SK-N-SH (cell line): ENCODE results near the gene TMEM14B. TPM values are rescaled to one million over a fixed set of nuclear protein-coding genes. Genes with fewer than 3 reads are reported as not detected.

Experiments
- CTCF ChIA-PET: fragments of 300-600, 350-600 bp; formaldehyde crosslinking; extraction: SDS; loops from one replicate; lab custom pipeline; 2021; lab: Yijun Ruan, JAX
- POLR2A ChIA-PET: fragments of 350-600 bp; sonication (Branson Sonifier 250); formaldehyde crosslinking; extraction: SDS; loops from one replicate; lab custom pipeline; 2020; ENCODE audit warnings: antibody characterized with exemption, inconsistent platforms; lab: Yijun Ruan, JAX
- DNase-seq: peaks from one replicate; pipeline ENCODE4 v3.0.0; 2012
- H2AFZ ChIP-seq: fragments of 200-600 bp; sonication (generic); 2 replicates; pipeline ENCODE4 v1.8.1; 2016; ENCODE audit warnings: antibody characterized with exemption, mild to moderate bottlenecking, low read depth
- H3F3A ChIP-seq: fragments of 200-600 bp; sonication (generic); replicated peaks from 2 replicates; pipeline ENCODE3; 2016; ENCODE audit warnings: antibody characterized with exemption, mild to moderate bottlenecking; ENCODE audit not compliant: insufficient read depth
- H3K27ac ChIP-seq, 2 experiments: fragments of 200-500 bp in 1 of 2; fragments of 200-600 bp in 1 of 2; sonication (Bioruptor generic) in 1 of 2; sonication (generic), shearing (Covaris generic) in 1 of 2; 2 replicates each; pipeline versions ENCODE4 v1.5.1 to v1.6.1; 2014 to 2016; ENCODE audit warnings: low read depth in 2 of 2, inconsistent platforms in 1 of 2, low read length in 1 of 2, mild to moderate bottlenecking in 1 of 2, mixed read lengths in 1 of 2
- H3K27me3 ChIP-seq: fragments of 200-600 bp; sonication (generic), shearing (Covaris generic); 2 replicates; pipeline ENCODE4 v1.6.1; 2016; ENCODE audit warnings: mixed run types; ENCODE audit not compliant: insufficient read depth
- H3K36me3 ChIP-seq, 2 experiments: fragments of 200-500 bp in 1 of 2; fragments of 200-600 bp in 1 of 2; sonication (Bioruptor generic) in 1 of 2; sonication (generic) in 1 of 2; replicated peaks in 1 of 2; 2 replicates each; pipeline versions ENCODE3 to v1.5.1; 2014 to 2016; ENCODE audit warnings: low read length in 1 of 2, mild to moderate bottlenecking in 1 of 2; ENCODE audit not compliant: insufficient read depth in 2 of 2, control insufficient read depth in 1 of 2
- H3K4me1 ChIP-seq, 2 experiments: fragments of 200-500 bp in 1 of 2; fragments of 200-600 bp in 1 of 2; sonication (Bioruptor generic) in 1 of 2; sonication (generic), shearing (Covaris generic) in 1 of 2; 2 replicates each; pipeline versions ENCODE4 v1.5.1 to v1.6.1; 2014 to 2016; ENCODE audit warnings: low read depth in 1 of 2, low read length in 1 of 2, mixed run types in 1 of 2; ENCODE audit not compliant: insufficient read depth in 2 of 2, control insufficient read depth in 1 of 2
- H3K4me2 ChIP-seq: fragments of 200-600 bp; sonication (generic), shearing (Covaris generic); 2 replicates; pipeline ENCODE4 v1.6.1; 2017; ENCODE audit warnings: mixed run types
- H3K4me3 ChIP-seq, 2 experiments: fragments of 200-500 bp in 1 of 2; fragments of 200-600 bp in 1 of 2; sonication (Bioruptor generic) in 1 of 2; sonication (generic), shearing (Covaris generic) in 1 of 2; 2 replicates each; pipeline versions ENCODE4 v1.5.1 to v1.8.1; 2014 to 2016; ENCODE audit warnings: low read depth in 2 of 2, inconsistent platforms in 1 of 2, low read length in 1 of 2, mild to moderate bottlenecking in 1 of 2, mixed read lengths in 1 of 2, moderate library complexity in 1 of 2
- H3K79me2 ChIP-seq: fragments of 200-600 bp; sonication (generic); 2 replicates; pipeline ENCODE4 v1.8.1; 2017; ENCODE audit warnings: mild to moderate bottlenecking; ENCODE audit not compliant: insufficient read depth
- H3K9ac ChIP-seq: fragments of 200-600 bp; sonication (generic); 2 replicates; pipeline ENCODE4 v1.6.1; 2017; ENCODE audit warnings: mixed run types
- H3K9me2 ChIP-seq: fragments of 200-600 bp; sonication (generic); 2 replicates; pipeline ENCODE4 v1.6.1; 2017; ENCODE audit warnings: mixed run types
- H3K9me3 ChIP-seq: fragments of 200-600 bp; sonication (generic); 2 replicates; pipeline ENCODE4 v1.6.1; 2017; ENCODE audit warnings: mixed run types, mild to moderate bottlenecking, moderate library complexity
- H4K20me1 ChIP-seq: fragments of 200-600 bp; sonication (generic); 2 replicates; pipeline ENCODE4 v1.6.1; 2017; ENCODE audit warnings: mild to moderate bottlenecking, mixed run types; ENCODE audit not compliant: insufficient read depth
- CTCF ChIP-seq: fragments of 200-600 bp; sonication (generic); IDR thresholded peaks from 2 replicates; pipeline ENCODE4 v1.6.1; 2017; ENCODE audit warnings: antibody characterized with exemption, mild to moderate bottlenecking, moderate library complexity
- ELF1 ChIP-seq: IDR thresholded peaks from 2 replicates; pipeline ENCODE4 v1.4.0; 2012
- EP300 ChIP-seq, 2 experiments: IDR thresholded peaks; 2 replicates each; pipeline versions ENCODE4 v1.4.0 to v1.6.1; 2012; ENCODE audit warnings: borderline replicate concordance in 1 of 2, low read depth in 1 of 2, low read length in 1 of 2
- EZH2phosphoT487 ChIP-seq: fragments of 200-600 bp; sonication (generic); IDR thresholded peaks from 2 replicates; pipeline ENCODE4 v1.6.1; 2017; ENCODE audit warnings: low read depth, mixed run types, mild to moderate bottlenecking, antibody characterized with exemption, moderate library complexity, borderline replicate concordance
- FOSL2 ChIP-seq: IDR thresholded peaks from 2 replicates; pipeline ENCODE4 v1.4.0; 2012; ENCODE audit warnings: low read depth, mild to moderate bottlenecking, moderate library complexity, borderline replicate concordance
- FOXJ3 ChIP-seq: sonication (generic); formaldehyde crosslinking; IDR thresholded peaks from 2 replicates; pipeline ENCODE4 v1.5.1; 2020; ENCODE audit warnings: mild to moderate bottlenecking, missing genetic modification reagents
- FOXM1 ChIP-seq: IDR thresholded peaks from 2 replicates; pipeline ENCODE4 v1.4.0; 2012; ENCODE audit warnings: low read depth, mild to moderate bottlenecking
- GABPA ChIP-seq: IDR thresholded peaks from 2 replicates; pipeline ENCODE4 v1.4.0; 2012; ENCODE audit warnings: low read depth, mild to moderate bottlenecking
- IRF3 ChIP-seq: fragments of 150-350 bp; IDR thresholded peaks from 2 replicates; pipeline ENCODE4 v1.6.1; 2016; ENCODE audit warnings: mild to moderate bottlenecking, low read depth, low read length
- JUND ChIP-seq: IDR thresholded peaks from 2 replicates; pipeline ENCODE4 v1.4.0; 2012
- MXI1 ChIP-seq: IDR thresholded peaks from 2 replicates; pipeline ENCODE4 v1.6.1; 2012; ENCODE audit warnings: mild to moderate bottlenecking, low read depth, low read length, improper control_type of control experiment
- NFIC ChIP-seq: IDR thresholded peaks from 2 replicates; pipeline ENCODE4 v1.4.0; 2012; ENCODE audit warnings: borderline replicate concordance
- RAD21 ChIP-seq: IDR thresholded peaks from 2 replicates; pipeline ENCODE4 v1.6.1; 2012; ENCODE audit warnings: mild to moderate bottlenecking, low read length
- RCOR1 ChIP-seq: fragments of 150-350 bp; IDR thresholded peaks from 2 replicates; pipeline ENCODE4 v1.6.1; 2017; ENCODE audit warnings: antibody characterized with exemption, low read length
- RXRA ChIP-seq: IDR thresholded peaks from 2 replicates; pipeline ENCODE4 v1.4.0; 2012; ENCODE audit warnings: low read depth, mild to moderate bottlenecking, borderline replicate concordance
- SMC3 ChIP-seq: IDR thresholded peaks from 2 replicates; pipeline ENCODE4 v1.6.1; 2012; ENCODE audit warnings: low read depth, low read length, improper control_type of control experiment
- TAF1 ChIP-seq: IDR thresholded peaks from 2 replicates; pipeline ENCODE4 v1.6.1; 2012; ENCODE audit warnings: low read depth, mild to moderate bottlenecking, low read length, moderate library complexity, borderline replicate concordance
- TCF12 ChIP-seq: IDR thresholded peaks from 2 replicates; pipeline ENCODE4 v1.4.0; 2012
- YY1 ChIP-seq: IDR thresholded peaks from 2 replicates; pipeline ENCODE4 v1.4.0; 2012; ENCODE audit warnings: low read depth, mild to moderate bottlenecking
- whole genome bisulfite sequencing: methylation state at CpG from one replicate; pipeline ENCODE4 v1.1.6; 2017; ENCODE audit warnings: low lambda C conversion rate; 5-methylcytosine and 5-hydroxymethylcytosine counted together
- polyA plus RNA-seq, 3 experiments: library from polyadenylated mRNA; depleted of rRNA; stranded (reverse); fragments of >200 nt; gene quantifications; 2 replicates each; pipeline ENCODE4 v1.2.3, GENCODE V29; 2012

TMEM14B gene
- polyA plus RNA-seq, 1 of the 3 experiments (the other 2 are of a cell fraction), result 93.6 TPM

- CTCF ChIA-PET, result interaction anchor here (0.6 to 1.4 kb wide), 5 partner anchors 8 to 209 kb away, joined by 3 read pairs; no protein-coding TSS in a partner anchor
- Histone ChIP-seq H3K9ac (0 out of 2 replicates have a peak overlapping the region, but pooled peaks have one; percentile 60), H3K9me2 (no peaks in the 10 kb centered on the region), H3K27me3 (no peaks in the 10 kb centered on the region), H3K4me3 (peak overlapping the region; percentile 53; a peak in 3 of 4 replicates), H3K27ac (no peak overlapping the region)
- 73% methylated on average over 6 of the region's 8 CpGs for WGBS
- no peak for TF ChIP-seq JUND
- no peak for TF ChIP-seq FOXJ3 (CRISPR knock-in tag)
- TF ChIP-seq EP300 (IDR thresholded peaks at IDR 0.05; ENCODE audit: borderline replicate concordance in 1 of 2, low read depth in 1 of 2, low read length in 1 of 2), result no peak
- no peak for TF ChIP-seq SMC3
- TF ChIP-seq CTCF, result no peak
- TF ChIP-seq NFIC, result no peak
- no peak for TF ChIP-seq RCOR1
- TF ChIP-seq TCF12, result no peak
- no peak for TF ChIP-seq FOSL2
- TF ChIP-seq RXRA, result no peak
- TF ChIP-seq TAF1, result no peak
- no peak for TF ChIP-seq GABPA
- no peak for TF ChIP-seq MXI1
- no peak for TF ChIP-seq ELF1
- TF ChIP-seq YY1, result no peak
- no peak for TF ChIP-seq RAD21
- TF ChIP-seq IRF3, result no peak
- TF ChIP-seq FOXM1, result no peak
- TF ChIP-seq EZH2phosphoT487, result no peak
- TF ChIP-seq, all 33 proteins: peak for 0
- Histone ChIP-seq H3F3A (peaks cover 7% of the 10 kb centered on the region), H2AFZ (peak overlapping the region; percentile 60; the same call in 1 of the 2 replicates), H3K9me3 (no peaks in the 10 kb centered on the region), H3K36me3 (no peaks in the 10 kb centered on the region), H3K4me1 (peaks cover 8 to 12% of the 10 kb centered on the region in 2 experiments; a peak in 2 of 4 replicates), H4K20me1 (no peaks in the 10 kb centered on the region), H3K79me2 (peaks cover 15% of the 10 kb centered on the region), H3K4me2 (peak overlapping the region; percentile 75; the same call in 1 of the 2 replicates)
- POLR2A ChIA-PET, result interaction anchor here (1.0 to 4.7 kb wide), 4 partner anchors 25 to 163 kb away, joined by 3 to 66 read pairs (median 4); partner anchors contain the start of genes C6orf52, PAK1IP1 and TMEM14B
- peak; percentile 24 for DNase-seq
Observed at GRCh38 chr6:10719296-10719963, 28.2 kb upstream of the TMEM14B start.
